IMR-90 (cell line): Measurements from ENCODE around the gene MFSD2B. TPM values are rescaled to one million over a fixed set of nuclear protein-coding genes. Genes with fewer than 3 reads are reported as not detected.
A peak's percentile ranks its signal among the peaks of the same experiment; 100 is the strongest.

Source experiments
- ATAC-seq: fragments of 200-7000 bp; cut with Tn5 transposase; 2 replicates; pipeline ENCODE4 v1.9.1; 2020; ENCODE audit warnings: low read depth, mild to moderate bottlenecking, moderate library complexity
- BruUV-seq: library from RNA; stranded (reverse); fragments of 400-500 nt; replicated peaks from 2 replicates; lab custom pipeline; 2021; lab: Mats Ljungman, UMichigan
- CTCF ChIA-PET: fragments of 300-600 bp; formaldehyde crosslinking; extraction: SDS; loops from one replicate; lab custom pipeline; 2021; ENCODE audit warnings: antibody characterized with exemption; lab: Yijun Ruan, JAX
- POLR2A ChIA-PET: fragments of 300-600 bp; sonication (Branson Sonifier 250); formaldehyde crosslinking; loops from one replicate; lab custom pipeline; 2022; ENCODE audit warnings: antibody characterized with exemption; ENCODE audit not compliant: unreplicated experiment; lab: Charles Lee
- DNase-seq: peaks from one replicate; pipeline ENCODE4 v3.0.0; 2013
- H2AFZ ChIP-seq: replicated peaks from 2 replicates; pipeline ENCODE3; 2013; ENCODE audit warnings: low read length, mild to moderate bottlenecking; ENCODE audit not compliant: poor library complexity
- H2AK5ac ChIP-seq: 2 replicates; pipeline ENCODE4 v1.6.1; 2013; ENCODE audit warnings: low read depth, low read length, inconsistent platforms
- H2AK9ac ChIP-seq: replicated peaks from 2 replicates; pipeline ENCODE3; 2013; ENCODE audit warnings: mild to moderate bottlenecking, low read depth, low read length, moderate library complexity; ENCODE audit not compliant: poor library complexity
- H2BK120ac ChIP-seq: 2 replicates; pipeline ENCODE4 v1.6.1; 2013; ENCODE audit warnings: low read depth, low read length, inconsistent platforms
- H2BK15ac ChIP-seq: 3 replicates; pipeline ENCODE4 v1.6.1; 2013; ENCODE audit warnings: low read depth, low read length, inconsistent platforms
- H2BK20ac ChIP-seq: 2 replicates; pipeline ENCODE4 v1.6.1; 2013; ENCODE audit warnings: low read depth, mild to moderate bottlenecking, inconsistent platforms, low read length, moderate library complexity
- H2BK5ac ChIP-seq: 2 replicates; pipeline ENCODE4 v1.6.1; 2013; ENCODE audit warnings: mild to moderate bottlenecking, low read depth, low read length, inconsistent platforms; ENCODE audit not compliant: poor library complexity, severe bottlenecking
- H3K14ac ChIP-seq: replicated peaks from 2 replicates; pipeline ENCODE4 v1.6.1; 2013; ENCODE audit warnings: low read depth, low read length, inconsistent platforms
- H3K18ac ChIP-seq: 2 replicates; pipeline ENCODE4 v1.6.1; 2013; ENCODE audit warnings: low read depth, low read length, control low read depth
- H3K23ac ChIP-seq: 2 replicates; pipeline ENCODE4 v1.6.1; 2013; ENCODE audit warnings: low read depth, low read length, inconsistent platforms
- H3K27ac ChIP-seq: 2 replicates; pipeline ENCODE4 v1.5.1; 2013; ENCODE audit warnings: mild to moderate bottlenecking, control low read depth, low read length; ENCODE audit not compliant: insufficient read depth
- H3K27me3 ChIP-seq: 2 replicates; pipeline ENCODE4 v1.6.1; 2013; ENCODE audit warnings: low read length; ENCODE audit not compliant: control insufficient read depth, insufficient read depth
- H3K36me3 ChIP-seq: 2 replicates; pipeline ENCODE4 v1.6.1; 2013; ENCODE audit warnings: low read length, mixed read lengths; ENCODE audit not compliant: control insufficient read depth, insufficient read depth
- H3K4ac ChIP-seq: 2 replicates; pipeline ENCODE4 v1.6.1; 2013; ENCODE audit warnings: low read depth, low read length, inconsistent platforms
- H3K4me1 ChIP-seq: 2 replicates; pipeline ENCODE4 v1.6.1; 2013; ENCODE audit warnings: low read length, mixed read lengths; ENCODE audit not compliant: control insufficient read depth, insufficient read depth
- H3K4me2 ChIP-seq: 2 replicates; pipeline ENCODE4 v1.6.1; 2013; ENCODE audit warnings: low read depth, mild to moderate bottlenecking, control low read depth, low read length, moderate library complexity
- H3K4me3 ChIP-seq: 2 replicates; pipeline ENCODE4 v1.5.1; 2013; ENCODE audit warnings: low read depth, mild to moderate bottlenecking, control low read depth, low read length, moderate library complexity; ENCODE audit not compliant: insufficient read depth
- H3K56ac ChIP-seq: 2 replicates; pipeline ENCODE4 v1.6.1; 2013; ENCODE audit warnings: low read length, inconsistent platforms; ENCODE audit not compliant: insufficient read depth; ENCODE audit errors: extremely low read depth
- H3K79me1 ChIP-seq, 2 experiments: 2 replicates each; pipeline ENCODE4 v1.6.1; 2013; ENCODE audit warnings: low read length in 2 of 2, inconsistent platforms in 1 of 2, low read depth in 1 of 2
- H3K9ac ChIP-seq: 2 replicates; pipeline ENCODE4 v1.6.1; 2013; ENCODE audit warnings: low read depth, low read length, control low read depth
- H3K9me1 ChIP-seq: 2 replicates; pipeline ENCODE4 v1.6.1; 2013; ENCODE audit warnings: low read length, inconsistent platforms; ENCODE audit not compliant: insufficient read depth
- H3K9me3 ChIP-seq: 2 replicates; pipeline ENCODE4 v1.6.1; 2013; ENCODE audit warnings: low read length; ENCODE audit not compliant: control insufficient read depth, insufficient read depth
- H4K20me1 ChIP-seq: 2 replicates; pipeline ENCODE4 v1.6.1; 2013; ENCODE audit warnings: low read length, inconsistent platforms; ENCODE audit not compliant: insufficient read depth
- H4K5ac ChIP-seq: 2 replicates; pipeline ENCODE4 v1.6.1; 2013; ENCODE audit warnings: mild to moderate bottlenecking, low read depth, low read length, control low read depth
- H4K8ac ChIP-seq, 2 experiments: 2 replicates each; pipeline ENCODE4 v1.6.1; 2013; ENCODE audit warnings: low read depth in 2 of 2, low read length in 2 of 2, control low read depth in 1 of 2, inconsistent platforms in 1 of 2
- H4K91ac ChIP-seq: 2 replicates; pipeline ENCODE4 v1.6.1; 2013; ENCODE audit warnings: low read depth, low read length, inconsistent platforms; ENCODE audit not compliant: insufficient read depth
- BHLHE40 ChIP-seq: fragments of 150-350 bp; IDR thresholded peaks from 2 replicates; pipeline ENCODE4 v1.6.1; 2016; ENCODE audit warnings: mild to moderate bottlenecking, low read depth, low read length
- CHD1 ChIP-seq: IDR thresholded peaks from 2 replicates; pipeline ENCODE4 v1.6.1; 2012; ENCODE audit warnings: low read depth, low read length, improper control_type of control experiment
- FOS ChIP-seq: fragments of 150-350 bp; IDR thresholded peaks from 2 replicates; pipeline ENCODE4 v1.6.1; 2016; ENCODE audit warnings: low read depth, low read length
- MAZ ChIP-seq: IDR thresholded peaks from 2 replicates; pipeline ENCODE4 v1.6.1; 2012; ENCODE audit warnings: low read depth, mild to moderate bottlenecking, low read length, improper control_type of control experiment, moderate library complexity, borderline replicate concordance
- RCOR1 ChIP-seq: IDR thresholded peaks from 2 replicates; pipeline ENCODE4 v1.6.1; 2012; ENCODE audit warnings: mild to moderate bottlenecking, low read length, improper control_type of control experiment; ENCODE audit not compliant: insufficient replicate concordance
- WGBS, 2 experiments: methylation state at CpG; one replicate each; pipeline versions ENCODE4 v1.1.5 to v1.1.7; 2013; ENCODE audit warnings: missing lambda C conversion rate in 2 of 2; ENCODE audit not compliant: insufficient read length in 1 of 2; ENCODE audit errors: extremely low coverage in 2 of 2; 5-methylcytosine and 5-hydroxymethylcytosine counted together
- dilution Hi-C: fragments of 300-500 bp; cut with HindIII; formaldehyde crosslinking; loops from one replicate; pipeline ENCODE4 v1.14.3; 2018; ENCODE audit warnings: low sequenced_read_pairs; ENCODE audit not compliant: unreplicated experiment
- in situ Hi-C: fragments of 300-500 bp; cut with MboI; formaldehyde crosslinking; loops from 3 replicates; pipeline ENCODE4 v1.14.3; 2019; ENCODE audit warnings: low sequenced_read_pairs, inconsistent platforms, mixed read lengths
- intact Hi-C: fragments of 100-400 bp; cut with micrococcal nuclease; formaldehyde crosslinking; loops from 2 replicates; pipeline ENCODE4 v1.10.0; 2022
- polyA plus RNA-seq, 3 experiments: library from polyadenylated mRNA; depleted of rRNA; stranded (reverse); fragments of >200 nt; gene quantifications; 2 replicates each; pipeline ENCODE4 v1.2.3, GENCODE V29; 2012; ENCODE audit warnings: low replicate concordance in 1 of 3
- total RNA-seq: library from RNA; depleted of rRNA; stranded (reverse); fragments of >200 nt; gene quantifications from 2 replicates; pipeline ENCODE4 v1.2.3, GENCODE V29; 2012
- TF ChIP-seq, protein P1 (sequence below): fragments of 150-350 bp; IDR thresholded peaks from 2 replicates; pipeline ENCODE4 v1.6.1; 2016; ENCODE audit warnings: low read depth, mild to moderate bottlenecking, low read length, moderate library complexity, borderline replicate concordance

The MFSD2B gene
- total and polyA plus RNA-seq, 2 of the 4 experiments (the other 2 are of a cell fraction) = 0.05 TPM; not detected in 1

DNA sequence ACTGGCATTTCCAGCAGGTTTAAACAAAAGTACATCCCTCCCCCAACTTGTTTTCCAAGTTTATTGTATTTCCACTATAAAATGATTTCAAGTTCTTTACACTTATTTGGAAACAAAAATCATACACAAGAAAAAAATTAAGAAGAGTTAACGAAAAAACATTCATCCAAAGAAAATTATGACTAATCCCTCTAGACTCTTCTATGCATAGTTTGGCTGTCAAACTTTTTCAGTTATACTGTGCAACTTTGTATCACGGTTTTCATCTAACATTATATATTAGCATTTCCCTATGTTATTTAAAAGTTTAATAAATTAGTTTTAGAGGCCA is 36.7 kb downstream of the MFSD2B start:
- Histone ChIP-seq H2BK5ac (peak overlapping the region; percentile 57), H3K4me3 (peak overlapping the region; percentile 73), H3K4me1 (no peaks in the 10 kb centered on the region), H3K18ac (no peak overlapping the region), H2BK20ac (no peak overlapping the region), H3K9me3 (no peaks in the 10 kb centered on the region), H4K91ac (no peak overlapping the region), H3K23ac (no peak overlapping the region), H4K5ac (no peak overlapping the region), H2AK9ac (no peak overlapping the region), H3K56ac (no peak overlapping the region), H3K27ac (no peak overlapping the region), H4K20me1 (no peaks in the 10 kb centered on the region), H2BK120ac (no peak overlapping the region), H2AFZ (no peak overlapping the region), H3K4me2 (peak overlapping the region; percentile 64; the same call in 1 of the 2 replicates), H3K27me3 (no peaks in the 10 kb centered on the region), H3K36me3 (no peaks in the 10 kb centered on the region), H3K4ac (no peak overlapping the region), H4K8ac (0 out of 4 replicates have a peak overlapping the region, but pooled peaks of 1 of the 2 experiments have one; percentile 47), H3K79me1 (peaks cover 10 to 21% of the 10 kb centered on the region in 2 experiments; a peak in 3 of 4 replicates), H3K9ac (peak overlapping the region; percentile 63; the same call in 1 of the 2 replicates), H3K9me1 (peaks cover 8% of the 10 kb centered on the region), H2AK5ac (no peak overlapping the region), H2BK15ac (no peak overlapping the region), H3K14ac (peak overlapping the region; percentile 85; the same call in 1 of the 2 replicates)
- CTCF ChIA-PET = no interaction called here
- dilution Hi-C loops = no loop called here
- intact Hi-C loops = loop anchor here (10.0 kb wide), 1 partner anchor 102 kb away; the partner anchor contains the start of gene UBXN2A
- in situ Hi-C loops = no loop called here
- BruUV-seq = no TSS peak
- TF ChIP-seq FOS (no peak), RCOR1 (no peak), MAZ (no peak), BHLHE40 (no peak), CHD1 (no peak)
- TF ChIP-seq, protein P1, sequence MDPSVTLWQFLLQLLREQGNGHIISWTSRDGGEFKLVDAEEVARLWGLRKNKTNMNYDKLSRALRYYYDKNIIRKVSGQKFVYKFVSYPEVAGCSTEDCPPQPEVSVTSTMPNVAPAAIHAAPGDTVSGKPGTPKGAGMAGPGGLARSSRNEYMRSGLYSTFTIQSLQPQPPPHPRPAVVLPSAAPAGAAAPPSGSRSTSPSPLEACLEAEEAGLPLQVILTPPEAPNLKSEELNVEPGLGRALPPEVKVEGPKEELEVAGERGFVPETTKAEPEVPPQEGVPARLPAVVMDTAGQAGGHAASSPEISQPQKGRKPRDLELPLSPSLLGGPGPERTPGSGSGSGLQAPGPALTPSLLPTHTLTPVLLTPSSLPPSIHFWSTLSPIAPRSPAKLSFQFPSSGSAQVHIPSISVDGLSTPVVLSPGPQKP = no peak
- POLR2A ChIA-PET = interaction anchor here (0.6 to 1.5 kb wide), 2 partner anchors 10 to 59 kb away, joined by 3 to 4 read pairs; no protein-coding TSS in a partner anchor
- no peak for ATAC-seq
- no peak for DNase-seq
- WGBS, 2 experiments = no CpG with 5 or more reads among the region's 2 CpGs
